GM18909 (cell line): ENCODE results near the gene PLK3.
A peak's percentile ranks its signal among the peaks of the same experiment; 100 is the strongest.
"Not testable (repeated sequence)": the region's sequence is repeated elsewhere in the genome, so short reads cannot be mapped to it uniquely, and the experiment has no call there.

ENCODE experiments used
- ATAC-seq: cut with Tn5 transposase; IDR thresholded peaks from one replicate; pipeline ENCODE4 v1.9.1; 2021; ENCODE audit warnings: mild to moderate bottlenecking; ENCODE audit not compliant: unreplicated experiment, poor library complexity

Gene PLK3

GRCh38 chr1:44826375-44827196, 26.4 kb downstream of the PLK3 start:
- no peak for ATAC-seq

- ATAC-seq = no peak
These were observed 27.2 kb downstream of the PLK3 start for GRCh38 chr1:44827197-44828002.

GRCh38 chr1:44828003-44828651, 27.9 kb downstream of the PLK3 start:
- no peak for ATAC-seq

GRCh38 chr1:44828841-44829440, 28.8 kb downstream of the PLK3 start:
- no peak for ATAC-seq

- ATAC-seq = no peak
These were observed 29.6 kb downstream of the PLK3 start for GRCh38 chr1:44829506-44830384.

GRCh38 chr1:44830900-44831304, 30.7 kb downstream of the PLK3 start:
- ATAC-seq = no peak

- no peak for ATAC-seq
These were observed 31.3 kb downstream of the PLK3 start for GRCh38 chr1:44831516-44831915.

- ATAC-seq = no peak
These were observed 32.0 kb downstream of the PLK3 start for GRCh38 chr1:44832056-44832705.

GRCh38 chr1:44834328-44834727, 34.2 kb downstream of the PLK3 start:
- ATAC-seq = no peak

- ATAC-seq = peak; percentile 58
These were observed 35.8 kb downstream of the PLK3 start for GRCh38 chr1:44835738-44836675.

- not testable (repeated sequence) for ATAC-seq
These were observed 38.1 kb downstream of the PLK3 start for GRCh38 chr1:44838294-44838693.

GRCh38 chr1:44839576-44839975, 39.4 kb downstream of the PLK3 start:
- ATAC-seq = no peak

GRCh38 chr1:44842486-44842861, 42.3 kb downstream of the PLK3 start:
- ATAC-seq = no peak

GRCh38 chr1:44842862-44843655, 42.9 kb downstream of the PLK3 start, which contains the start of gene PTCH2:
Gene PTCH2, minus strand, starts transcription at chr1:44843253. Its CDS starts 321 bp downstream, at chr1:44842932.
- no peak for ATAC-seq

- ATAC-seq = no peak
These were observed 46.8 kb downstream of the PLK3 start for GRCh38 chr1:44846985-44847384.

GRCh38 chr1:44847845-44848244, 47.7 kb downstream of the PLK3 start:
- no peak for ATAC-seq

- ATAC-seq = no peak
These were observed 48.4 kb downstream of the PLK3 start for GRCh38 chr1:44848456-44849181.
